CD4-positive, alpha-beta T cell (primary cell): ENCODE measurements around the gene BARX2. TPM values are rescaled to one million over a fixed set of nuclear protein-coding genes. Genes with fewer than 3 reads are reported as not detected.

Experiments
- ATAC-seq: fragments of 200-7000 bp; cut with Tn5 transposase; one replicate; pipeline ENCODE4 v1.10.0; 2022; ENCODE audit warnings: mild to moderate bottlenecking; ENCODE audit not compliant: poor library complexity
- CTCF ChIA-PET: fragments of 350-600 bp; sonication (Branson Sonifier 250); formaldehyde crosslinking; loops from one replicate; lab custom pipeline; 2021; ENCODE audit warnings: antibody characterized with exemption, inconsistent platforms; lab: Charles Lee
- POLR2A ChIA-PET: fragments of 350-600 bp; sonication (Branson Sonifier 250); formaldehyde crosslinking; loops from one replicate; lab custom pipeline; 2021; ENCODE audit warnings: antibody characterized with exemption, inconsistent platforms; lab: Charles Lee
- DNase-seq, 14 experiments: peaks; one replicate each; pipeline ENCODE4 v3.0.0-alpha.2; 2013 to 2020; ENCODE audit warnings: mixed read lengths in 2 of 14
- H3K27ac ChIP-seq, 2 donors: one replicate each; pipeline versions ENCODE4 v1.5.1 to v1.7.0; 2013; ENCODE audit warnings: low read length in 2 of 2, low read depth in 1 of 2, mild to moderate bottlenecking in 1 of 2
- H3K27me3 ChIP-seq, 2 experiments: 1 replicate in 1 of 2; 2 replicates in 1 of 2; pipeline versions ENCODE4 v1.6.1 to v1.7.0; 2013; ENCODE audit warnings: low read length in 2 of 2, control low read depth in 1 of 2, mild to moderate bottlenecking in 1 of 2, moderate library complexity in 1 of 2; ENCODE audit not compliant: insufficient read depth in 2 of 2, control insufficient read depth in 1 of 2
- H3K36me3 ChIP-seq: one replicate; pipeline ENCODE4 v1.6.1; 2013; ENCODE audit warnings: low read length, control low read depth; ENCODE audit not compliant: insufficient read depth
- H3K4me1 ChIP-seq: one replicate; pipeline ENCODE4 v1.6.1; 2013; ENCODE audit warnings: low read length, control low read depth; ENCODE audit not compliant: insufficient read depth
- H3K4me3 ChIP-seq: one replicate; pipeline ENCODE4 v1.5.1; 2013; ENCODE audit warnings: mild to moderate bottlenecking, low read length, moderate library complexity
- H3K9me3 ChIP-seq, 2 experiments: 1 replicate in 1 of 2; 2 replicates in 1 of 2; pipeline versions ENCODE4 v1.6.1 to v1.7.0; 2013; ENCODE audit warnings: low read length in 2 of 2, mild to moderate bottlenecking in 2 of 2, control low read depth in 1 of 2, moderate library complexity in 1 of 2; ENCODE audit not compliant: control insufficient read depth in 1 of 2, insufficient read depth in 1 of 2
- H3K27ac Mint-ChIP-seq: one replicate; pipeline ENCODE4 v1.8.0; 2020; ENCODE audit warnings: mixed read lengths
- H3K27me3 Mint-ChIP-seq: one replicate; pipeline ENCODE4 v1.8.0; 2021; ENCODE audit warnings: mixed read lengths
- H3K36me3 Mint-ChIP-seq: one replicate; pipeline ENCODE4 v1.8.0; 2021; ENCODE audit warnings: low read depth, mixed read lengths
- H3K4me1 Mint-ChIP-seq: one replicate; pipeline ENCODE4 v1.8.0; 2021; ENCODE audit warnings: low read depth, mixed read lengths
- H3K4me3 Mint-ChIP-seq: one replicate; pipeline ENCODE4 v1.8.0; 2020; ENCODE audit warnings: mild to moderate bottlenecking, mixed read lengths
- H3K9me3 Mint-ChIP-seq: one replicate; pipeline ENCODE4 v1.8.0; 2020; ENCODE audit warnings: mixed read lengths
- intact Hi-C, 2 experiments: fragments of 100-400 bp; cut with DNase I in 1 of 2; cut with micrococcal nuclease in 1 of 2; formaldehyde crosslinking; loops; one replicate each; pipeline versions ENCODE4 v1.15.1 to v1.9.0; 2023 to 2025; cut with DNase I, micrococcal nuclease
- total RNA-seq, 174 experiments: library from RNA in 2 of 174; stranded (reverse) in 2 of 174; gene quantifications; one replicate each; pipeline ENCODE4 v1.2.3 and lab custom pipeline; 2021 to 2026
- TF ChIP-seq, protein P1 (sequence below): fragments of 200-600 bp; IDR thresholded peaks from one replicate; pipeline ENCODE4 v1.8.0; 2022; ENCODE audit warnings: antibody characterized with exemption, mild to moderate bottlenecking

Gene BARX2
- total RNA-seq, 2 experiments from 2014 or later = not detected

- intact Hi-C loops = no loop called here
- peaks cover 28% of the 10 kb centered on the region for H3K4me1 ChIP-seq
- H3K36me3 Mint-ChIP-seq = no peaks in the 10 kb centered on the region
- peaks cover 79% of the 10 kb centered on the region for H3K27me3 Mint-ChIP-seq
- H3K9me3 Mint-ChIP-seq = no peaks in the 10 kb centered on the region
- CTCF ChIA-PET = no interaction called here
- H3K9me3 ChIP-seq = peaks cover 0 to 22% of the 10 kb centered on the region in 2 experiments
- DNase-seq (no peak), ATAC-seq (no peak)
- H3K27ac ChIP-seq = no peak overlapping the region
- H3K4me3 ChIP-seq = no peak overlapping the region
- peaks cover 28% of the 10 kb centered on the region for H3K4me1 Mint-ChIP-seq
- no peak overlapping the region for H3K4me3 Mint-ChIP-seq
- TF ChIP-seq, protein P1, sequence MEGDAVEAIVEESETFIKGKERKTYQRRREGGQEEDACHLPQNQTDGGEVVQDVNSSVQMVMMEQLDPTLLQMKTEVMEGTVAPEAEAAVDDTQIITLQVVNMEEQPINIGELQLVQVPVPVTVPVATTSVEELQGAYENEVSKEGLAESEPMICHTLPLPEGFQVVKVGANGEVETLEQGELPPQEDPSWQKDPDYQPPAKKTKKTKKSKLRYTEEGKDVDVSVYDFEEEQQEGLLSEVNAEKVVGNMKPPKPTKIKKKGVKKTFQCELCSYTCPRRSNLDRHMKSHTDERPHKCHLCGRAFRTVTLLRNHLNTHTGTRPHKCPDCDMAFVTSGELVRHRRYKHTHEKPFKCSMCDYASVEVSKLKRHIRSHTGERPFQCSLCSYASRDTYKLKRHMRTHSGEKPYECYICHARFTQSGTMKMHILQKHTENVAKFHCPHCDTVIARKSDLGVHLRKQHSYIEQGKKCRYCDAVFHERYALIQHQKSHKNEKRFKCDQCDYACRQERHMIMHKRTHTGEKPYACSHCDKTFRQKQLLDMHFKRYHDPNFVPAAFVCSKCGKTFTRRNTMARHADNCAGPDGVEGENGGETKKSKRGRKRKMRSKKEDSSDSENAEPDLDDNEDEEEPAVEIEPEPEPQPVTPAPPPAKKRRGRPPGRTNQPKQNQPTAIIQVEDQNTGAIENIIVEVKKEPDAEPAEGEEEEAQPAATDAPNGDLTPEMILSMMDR = no peak
- H3K36me3 ChIP-seq = no peaks in the 10 kb centered on the region
- POLR2A ChIA-PET = no interaction called here
- peaks cover 29 to 67% of the 10 kb centered on the region in 2 experiments for H3K27me3 ChIP-seq
- no peak overlapping the region for H3K27ac Mint-ChIP-seq
Measured at GRCh38 chr11:129377739-129378138, 2.1 kb downstream of the BARX2 start.

GRCh38 chr11:129380413-129380812 is 4.8 kb downstream of the BARX2 start:
- no peaks in the 10 kb centered on the region for H3K9me3 Mint-ChIP-seq
- H3K27ac Mint-ChIP-seq = no peak overlapping the region
- H3K27me3 ChIP-seq = peaks cover 6 to 42% of the 10 kb centered on the region in 2 experiments
- no peaks in the 10 kb centered on the region for H3K36me3 ChIP-seq
- no peaks in the 10 kb centered on the region for H3K36me3 Mint-ChIP-seq
- peaks cover 6% of the 10 kb centered on the region for H3K4me1 ChIP-seq
- ATAC-seq (no peak), DNase-seq (no peak)
- intact Hi-C loops = no loop called here
- no peak overlapping the region for H3K4me3 ChIP-seq
- H3K9me3 ChIP-seq = peaks cover 0 to 4% of the 10 kb centered on the region in 2 experiments
- TF ChIP-seq, protein P1 = no peak
- ChIA-PET CTCF (no interaction called here), POLR2A (no interaction called here)
- peaks cover 74% of the 10 kb centered on the region for H3K27me3 Mint-ChIP-seq
- H3K4me3 Mint-ChIP-seq = no peak overlapping the region
- peaks cover 8% of the 10 kb centered on the region for H3K4me1 Mint-ChIP-seq
- no peak overlapping the region for H3K27ac ChIP-seq

GRCh38 chr11:129382583-129382982 is 6.9 kb downstream of the BARX2 start:
- CTCF ChIA-PET = no interaction called here
- Mint-ChIP-seq H3K36me3 (no peaks in the 10 kb centered on the region), H3K9me3 (no peaks in the 10 kb centered on the region), H3K27ac (no peak overlapping the region), H3K27me3 (peaks cover 74% of the 10 kb centered on the region), H3K4me3 (no peak overlapping the region), H3K4me1 (no peaks in the 10 kb centered on the region)
- ATAC-seq = no peak
- no peaks in the 10 kb centered on the region for H3K4me1 ChIP-seq
- no peak overlapping the region for H3K27ac ChIP-seq
- H3K27me3 ChIP-seq = peaks cover 0 to 29% of the 10 kb centered on the region in 2 experiments
- H3K4me3 ChIP-seq = no peak overlapping the region
- DNase-seq = no peak
- intact Hi-C loops = no loop called here
- H3K9me3 ChIP-seq = no peaks in the 10 kb centered on the region
- TF ChIP-seq, protein P1 = no peak
- H3K36me3 ChIP-seq = no peaks in the 10 kb centered on the region
- POLR2A ChIA-PET = no interaction called here
